HepG2 (cell line): Measurements from ENCODE around the gene TKFC. TPM values are rescaled to one million over a fixed set of nuclear protein-coding genes. Genes with fewer than 3 reads are reported as not detected.

Source experiments
- CENPT ChIP-seq: sonication (generic); formaldehyde crosslinking; IDR thresholded peaks from 2 replicates; pipeline ENCODE4 v1.8.0; 2022; ENCODE audit warnings: low read depth, mild to moderate bottlenecking, moderate library complexity, missing genetic modification reagents
- NFATC3 ChIP-seq: sonication (generic); formaldehyde crosslinking; IDR thresholded peaks from 2 replicates; pipeline ENCODE4 v1.5.1; 2020; ENCODE audit warnings: mild to moderate bottlenecking, missing genetic modification reagents
- SP5 ChIP-seq: IDR thresholded peaks from 2 replicates; pipeline ENCODE4 v1.6.1; 2016; ENCODE audit warnings: low read depth, borderline replicate concordance
- TARDBP ChIP-seq: sonication (generic); formaldehyde crosslinking; IDR thresholded peaks from 2 replicates; pipeline ENCODE4 v1.8.0; 2022; ENCODE audit warnings: mild to moderate bottlenecking, missing genetic modification reagents
- U2AF2 ChIP-seq: fragments of 200-400 bp; formaldehyde crosslinking; IDR thresholded peaks from 2 replicates; pipeline ENCODE4 v1.6.1; 2017; ENCODE audit warnings: low read depth, mild to moderate bottlenecking, low read length
- ZBTB8A ChIP-seq: sonication (generic); formaldehyde crosslinking; IDR thresholded peaks from 2 replicates; pipeline ENCODE4 v1.4.0; 2020; ENCODE audit warnings: mild to moderate bottlenecking, low read depth, missing genetic modification reagents, borderline replicate concordance
- ZNF614 ChIP-seq: IDR thresholded peaks from 2 replicates; pipeline ENCODE4 v1.6.1; 2018; ENCODE audit warnings: missing biosample characterization, missing genetic modification reagents, inconsistent platforms, borderline replicate concordance
- ZNF747 ChIP-seq: sonication (generic); formaldehyde crosslinking; IDR thresholded peaks from 2 replicates; pipeline ENCODE4 v1.8.1; 2023; ENCODE audit warnings: missing genetic modification reagents, mild to moderate bottlenecking, borderline replicate concordance
- ZSCAN31 ChIP-seq: sonication (generic); formaldehyde crosslinking; IDR thresholded peaks from 2 replicates; pipeline ENCODE4 v1.5.0; 2020; ENCODE audit warnings: low read depth, mild to moderate bottlenecking, missing genetic modification reagents
- polyA plus RNA-seq, 8 experiments: library from polyadenylated mRNA; depleted of rRNA in 3 of 8; stranded (reverse) in 7 of 8; unstranded in 1 of 8; fragments of >200 nt; fragmentation: Illumina TruSeq in 4 of 8; extraction: Trizol in 4 of 8; gene quantifications; 2 replicates each; pipeline versions ENCODE4 v1.2.1 to v1.2.3, GENCODE V29; 2011 to 2016; ENCODE audit warnings: low read depth in 4 of 8, missing spikeins in 1 of 8, mixed read lengths in 1 of 8; ENCODE audit not compliant: insufficient read depth in 1 of 8
- total RNA-seq, 5 experiments: library from RNA; depleted of rRNA; stranded (reverse); fragments of >200 nt; fragmentation: Illumina TruSeq; extraction: Trizol; gene quantifications; 2 replicates each; pipeline ENCODE4 v1.2.3, GENCODE V29; 2016; ENCODE audit warnings: low read depth in 1 of 5
- TF ChIP-seq, protein P1 (sequence below): sonication (generic); formaldehyde crosslinking; IDR thresholded peaks from 2 replicates; pipeline ENCODE4 v1.8.0; 2022; ENCODE audit warnings: missing genetic modification reagents, mild to moderate bottlenecking, borderline replicate concordance
- TF ChIP-seq, protein P2 (sequence below), 2 experiments: sonication (generic) in 1 of 2; formaldehyde crosslinking in 1 of 2; IDR thresholded peaks; 2 replicates each; pipeline versions ENCODE4 v1.6.1 to v1.9.0; 2014 to 2022; ENCODE audit warnings: antibody characterized with exemption in 1 of 2, borderline replicate concordance in 1 of 2, inconsistent platforms in 1 of 2, low read depth in 1 of 2, missing genetic modification reagents in 1 of 2
- TF ChIP-seq, protein P3 (sequence below): sonication (generic); formaldehyde crosslinking; IDR thresholded peaks from 2 replicates; pipeline ENCODE4 v1.4.0; 2020; ENCODE audit warnings: mild to moderate bottlenecking, missing genetic modification reagents
- TF ChIP-seq, protein P4 (sequence below): sonication (generic); formaldehyde crosslinking; IDR thresholded peaks from 2 replicates; pipeline ENCODE4 v1.4.0; 2020; ENCODE audit warnings: missing genetic modification reagents, borderline replicate concordance

Gene TKFC
- total and polyA plus RNA-seq, 2 of the 13 experiments (the other 11 are each of a cell fraction or from before 2014, with no cell fraction given), result 147 to 197 TPM

DNA sequence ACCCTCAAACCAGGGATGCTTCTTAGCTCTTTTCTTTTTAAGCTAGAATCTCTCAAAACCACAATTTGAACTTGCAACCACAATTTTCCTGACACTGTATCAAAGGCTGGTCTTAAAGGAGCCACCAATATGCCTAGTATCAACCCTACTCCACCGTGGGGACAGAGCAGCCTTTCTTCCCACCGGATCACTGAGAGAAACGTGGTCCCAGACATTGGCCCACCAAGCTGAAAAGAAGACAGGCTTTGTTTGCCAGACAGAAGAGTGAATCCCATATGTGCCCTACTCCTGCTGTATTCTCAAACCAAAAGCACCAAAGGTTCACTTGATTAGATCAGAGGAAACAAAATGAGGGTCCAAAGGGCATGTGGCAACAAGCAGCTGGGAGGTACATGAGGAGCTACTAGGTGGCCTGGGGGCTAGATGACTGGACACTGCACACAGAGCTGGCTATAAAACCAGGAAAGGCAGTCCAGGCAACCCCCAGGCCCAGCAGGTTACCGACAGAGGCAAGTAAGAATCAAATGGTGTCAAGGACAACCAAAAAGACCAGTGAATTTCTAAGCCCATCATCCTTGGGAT is 34.3 kb upstream of the TKFC start (continued):
- TF ChIP-seq, protein P1, sequence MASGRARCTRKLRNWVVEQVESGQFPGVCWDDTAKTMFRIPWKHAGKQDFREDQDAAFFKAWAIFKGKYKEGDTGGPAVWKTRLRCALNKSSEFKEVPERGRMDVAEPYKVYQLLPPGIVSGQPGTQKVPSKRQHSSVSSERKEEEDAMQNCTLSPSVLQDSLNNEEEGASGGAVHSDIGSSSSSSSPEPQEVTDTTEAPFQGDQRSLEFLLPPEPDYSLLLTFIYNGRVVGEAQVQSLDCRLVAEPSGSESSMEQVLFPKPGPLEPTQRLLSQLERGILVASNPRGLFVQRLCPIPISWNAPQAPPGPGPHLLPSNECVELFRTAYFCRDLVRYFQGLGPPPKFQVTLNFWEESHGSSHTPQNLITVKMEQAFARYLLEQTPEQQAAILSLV (CRISPR knock-in tag), result no peak
- TF ChIP-seq, protein P2, sequence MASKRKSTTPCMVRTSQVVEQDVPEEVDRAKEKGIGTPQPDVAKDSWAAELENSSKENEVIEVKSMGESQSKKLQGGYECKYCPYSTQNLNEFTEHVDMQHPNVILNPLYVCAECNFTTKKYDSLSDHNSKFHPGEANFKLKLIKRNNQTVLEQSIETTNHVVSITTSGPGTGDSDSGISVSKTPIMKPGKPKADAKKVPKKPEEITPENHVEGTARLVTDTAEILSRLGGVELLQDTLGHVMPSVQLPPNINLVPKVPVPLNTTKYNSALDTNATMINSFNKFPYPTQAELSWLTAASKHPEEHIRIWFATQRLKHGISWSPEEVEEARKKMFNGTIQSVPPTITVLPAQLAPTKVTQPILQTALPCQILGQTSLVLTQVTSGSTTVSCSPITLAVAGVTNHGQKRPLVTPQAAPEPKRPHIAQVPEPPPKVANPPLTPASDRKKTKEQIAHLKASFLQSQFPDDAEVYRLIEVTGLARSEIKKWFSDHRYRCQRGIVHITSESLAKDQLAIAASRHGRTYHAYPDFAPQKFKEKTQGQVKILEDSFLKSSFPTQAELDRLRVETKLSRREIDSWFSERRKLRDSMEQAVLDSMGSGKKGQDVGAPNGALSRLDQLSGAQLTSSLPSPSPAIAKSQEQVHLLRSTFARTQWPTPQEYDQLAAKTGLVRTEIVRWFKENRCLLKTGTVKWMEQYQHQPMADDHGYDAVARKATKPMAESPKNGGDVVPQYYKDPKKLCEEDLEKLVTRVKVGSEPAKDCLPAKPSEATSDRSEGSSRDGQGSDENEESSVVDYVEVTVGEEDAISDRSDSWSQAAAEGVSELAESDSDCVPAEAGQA (IDR thresholded peaks at IDR 0.05; ENCODE audit: low read depth), result no peak
- TF ChIP-seq, protein P2 (CRISPR knock-in tag; IDR thresholded peaks at IDR 0.05; ENCODE audit: borderline replicate concordance), result no peak
- TF ChIP-seq NFATC3 (CRISPR knock-in tag), result no peak
- TF ChIP-seq ZBTB8A, result no peak
- TF ChIP-seq SP5 (CRISPR knock-in tag), result 0 out of 2 replicates have a peak, but pooled peaks have one; percentile 18
- no peak for TF ChIP-seq ZSCAN31 (CRISPR knock-in tag)
- TF ChIP-seq TARDBP (CRISPR knock-in tag), result peak; percentile 77; the same call in 1 of the 2 replicates
- TF ChIP-seq, protein P3, sequence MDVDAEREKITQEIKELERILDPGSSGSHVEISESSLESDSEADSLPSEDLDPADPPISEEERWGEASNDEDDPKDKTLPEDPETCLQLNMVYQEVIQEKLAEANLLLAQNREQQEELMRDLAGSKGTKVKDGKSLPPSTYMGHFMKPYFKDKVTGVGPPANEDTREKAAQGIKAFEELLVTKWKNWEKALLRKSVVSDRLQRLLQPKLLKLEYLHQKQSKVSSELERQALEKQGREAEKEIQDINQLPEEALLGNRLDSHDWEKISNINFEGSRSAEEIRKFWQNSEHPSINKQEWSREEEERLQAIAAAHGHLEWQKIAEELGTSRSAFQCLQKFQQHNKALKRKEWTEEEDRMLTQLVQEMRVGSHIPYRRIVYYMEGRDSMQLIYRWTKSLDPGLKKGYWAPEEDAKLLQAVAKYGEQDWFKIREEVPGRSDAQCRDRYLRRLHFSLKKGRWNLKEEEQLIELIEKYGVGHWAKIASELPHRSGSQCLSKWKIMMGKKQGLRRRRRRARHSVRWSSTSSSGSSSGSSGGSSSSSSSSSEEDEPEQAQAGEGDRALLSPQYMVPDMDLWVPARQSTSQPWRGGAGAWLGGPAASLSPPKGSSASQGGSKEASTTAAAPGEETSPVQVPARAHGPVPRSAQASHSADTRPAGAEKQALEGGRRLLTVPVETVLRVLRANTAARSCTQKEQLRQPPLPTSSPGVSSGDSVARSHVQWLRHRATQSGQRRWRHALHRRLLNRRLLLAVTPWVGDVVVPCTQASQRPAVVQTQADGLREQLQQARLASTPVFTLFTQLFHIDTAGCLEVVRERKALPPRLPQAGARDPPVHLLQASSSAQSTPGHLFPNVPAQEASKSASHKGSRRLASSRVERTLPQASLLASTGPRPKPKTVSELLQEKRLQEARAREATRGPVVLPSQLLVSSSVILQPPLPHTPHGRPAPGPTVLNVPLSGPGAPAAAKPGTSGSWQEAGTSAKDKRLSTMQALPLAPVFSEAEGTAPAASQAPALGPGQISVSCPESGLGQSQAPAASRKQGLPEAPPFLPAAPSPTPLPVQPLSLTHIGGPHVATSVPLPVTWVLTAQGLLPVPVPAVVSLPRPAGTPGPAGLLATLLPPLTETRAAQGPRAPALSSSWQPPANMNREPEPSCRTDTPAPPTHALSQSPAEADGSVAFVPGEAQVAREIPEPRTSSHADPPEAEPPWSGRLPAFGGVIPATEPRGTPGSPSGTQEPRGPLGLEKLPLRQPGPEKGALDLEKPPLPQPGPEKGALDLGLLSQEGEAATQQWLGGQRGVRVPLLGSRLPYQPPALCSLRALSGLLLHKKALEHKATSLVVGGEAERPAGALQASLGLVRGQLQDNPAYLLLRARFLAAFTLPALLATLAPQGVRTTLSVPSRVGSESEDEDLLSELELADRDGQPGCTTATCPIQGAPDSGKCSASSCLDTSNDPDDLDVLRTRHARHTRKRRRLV (CRISPR knock-in tag), result no peak
- TF ChIP-seq U2AF2, result no peak
- TF ChIP-seq ZNF614 (CRISPR knock-in tag), result peak; percentile 97
- 0 out of 2 replicates have a peak, but pooled peaks have one; percentile 30 for TF ChIP-seq ZNF747
- no peak for TF ChIP-seq CENPT (CRISPR knock-in tag)
- TF ChIP-seq, protein P4, sequence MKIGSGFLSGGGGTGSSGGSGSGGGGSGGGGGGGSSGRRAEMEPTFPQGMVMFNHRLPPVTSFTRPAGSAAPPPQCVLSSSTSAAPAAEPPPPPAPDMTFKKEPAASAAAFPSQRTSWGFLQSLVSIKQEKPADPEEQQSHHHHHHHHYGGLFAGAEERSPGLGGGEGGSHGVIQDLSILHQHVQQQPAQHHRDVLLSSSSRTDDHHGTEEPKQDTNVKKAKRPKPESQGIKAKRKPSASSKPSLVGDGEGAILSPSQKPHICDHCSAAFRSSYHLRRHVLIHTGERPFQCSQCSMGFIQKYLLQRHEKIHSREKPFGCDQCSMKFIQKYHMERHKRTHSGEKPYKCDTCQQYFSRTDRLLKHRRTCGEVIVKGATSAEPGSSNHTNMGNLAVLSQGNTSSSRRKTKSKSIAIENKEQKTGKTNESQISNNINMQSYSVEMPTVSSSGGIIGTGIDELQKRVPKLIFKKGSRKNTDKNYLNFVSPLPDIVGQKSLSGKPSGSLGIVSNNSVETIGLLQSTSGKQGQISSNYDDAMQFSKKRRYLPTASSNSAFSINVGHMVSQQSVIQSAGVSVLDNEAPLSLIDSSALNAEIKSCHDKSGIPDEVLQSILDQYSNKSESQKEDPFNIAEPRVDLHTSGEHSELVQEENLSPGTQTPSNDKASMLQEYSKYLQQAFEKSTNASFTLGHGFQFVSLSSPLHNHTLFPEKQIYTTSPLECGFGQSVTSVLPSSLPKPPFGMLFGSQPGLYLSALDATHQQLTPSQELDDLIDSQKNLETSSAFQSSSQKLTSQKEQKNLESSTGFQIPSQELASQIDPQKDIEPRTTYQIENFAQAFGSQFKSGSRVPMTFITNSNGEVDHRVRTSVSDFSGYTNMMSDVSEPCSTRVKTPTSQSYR (CRISPR knock-in tag), result peak; percentile 60
